Activated T-cell treated with anti-CD3 and anti-CD28 coated beads for 24 hours (primary cell): Measurements from ENCODE around the gene G2E3.
"Not testable (repeated sequence)": the region's sequence is repeated elsewhere in the genome, so short reads cannot be mapped to it uniquely, and the experiment has no call there.

Source experiments
- DNase-seq: peaks from one replicate; pipeline ENCODE4 v3.0.0-alpha.2; 2020; ENCODE audit warnings: low read depth

G2E3 gene, protein sequence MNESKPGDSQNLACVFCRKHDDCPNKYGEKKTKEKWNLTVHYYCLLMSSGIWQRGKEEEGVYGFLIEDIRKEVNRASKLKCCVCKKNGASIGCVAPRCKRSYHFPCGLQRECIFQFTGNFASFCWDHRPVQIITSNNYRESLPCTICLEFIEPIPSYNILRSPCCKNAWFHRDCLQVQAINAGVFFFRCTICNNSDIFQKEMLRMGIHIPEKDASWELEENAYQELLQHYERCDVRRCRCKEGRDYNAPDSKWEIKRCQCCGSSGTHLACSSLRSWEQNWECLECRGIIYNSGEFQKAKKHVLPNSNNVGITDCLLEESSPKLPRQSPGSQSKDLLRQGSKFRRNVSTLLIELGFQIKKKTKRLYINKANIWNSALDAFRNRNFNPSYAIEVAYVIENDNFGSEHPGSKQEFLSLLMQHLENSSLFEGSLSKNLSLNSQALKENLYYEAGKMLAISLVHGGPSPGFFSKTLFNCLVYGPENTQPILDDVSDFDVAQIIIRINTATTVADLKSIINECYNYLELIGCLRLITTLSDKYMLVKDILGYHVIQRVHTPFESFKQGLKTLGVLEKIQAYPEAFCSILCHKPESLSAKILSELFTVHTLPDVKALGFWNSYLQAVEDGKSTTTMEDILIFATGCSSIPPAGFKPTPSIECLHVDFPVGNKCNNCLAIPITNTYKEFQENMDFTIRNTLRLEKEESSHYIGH

DNA sequence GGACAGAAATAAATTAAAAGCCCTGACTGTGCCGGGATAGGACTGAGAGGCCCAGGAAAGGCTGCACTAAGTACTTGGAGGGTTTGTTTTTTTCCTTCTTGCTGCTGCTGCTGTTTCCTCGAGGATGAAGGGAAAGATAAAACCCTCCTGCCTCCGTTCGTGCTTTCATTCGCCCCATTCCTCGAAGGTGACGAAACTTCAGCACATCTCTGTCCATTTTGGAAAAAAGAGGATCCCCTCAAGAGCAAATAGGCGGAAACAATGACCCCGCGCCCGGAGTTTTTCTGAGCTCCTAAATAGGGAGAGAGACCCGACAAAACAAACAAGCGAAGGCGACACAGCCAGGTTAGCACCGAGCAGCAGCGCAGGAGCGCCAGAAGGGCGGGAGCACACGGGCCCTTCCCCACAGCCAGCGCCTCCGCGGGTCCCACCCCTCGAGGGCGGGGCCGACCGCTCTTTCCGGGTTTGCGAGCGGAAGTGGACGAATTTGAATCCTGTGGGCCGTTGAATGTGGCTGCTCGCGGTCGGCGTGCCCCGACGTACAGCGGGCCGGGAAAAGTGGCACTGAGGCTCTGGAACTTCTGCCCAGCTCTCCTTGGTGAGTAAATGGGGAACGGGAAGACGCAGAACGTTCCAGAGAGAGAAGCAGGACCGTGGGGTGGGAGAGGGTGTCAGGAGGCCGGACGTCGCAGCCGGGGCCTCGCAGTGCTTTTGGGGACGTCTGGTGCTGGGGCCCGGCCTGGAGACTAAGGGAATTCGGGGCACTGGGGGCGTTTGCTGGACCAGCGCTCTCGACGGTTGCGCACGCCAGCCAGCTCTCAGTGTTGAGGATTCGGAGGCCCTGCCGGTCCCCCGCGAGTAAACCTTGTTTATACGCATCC lies at the start of gene G2E3:
Gene G2E3, plus strand, starts transcription at position 484 of the 881 bp plus-strand sequence. CDS start 21,922 bp downstream, outside the sequence.
- peak; percentile 87 for DNase-seq

GRCh38 chr14:30517737-30518136 lies 41.2 kb upstream of the G2E3 start:
- no peak for DNase-seq

GRCh38 chr14:30518867-30519560 lies 39.9 kb upstream of the G2E3 start:
- DNase-seq = no peak

DNA sequence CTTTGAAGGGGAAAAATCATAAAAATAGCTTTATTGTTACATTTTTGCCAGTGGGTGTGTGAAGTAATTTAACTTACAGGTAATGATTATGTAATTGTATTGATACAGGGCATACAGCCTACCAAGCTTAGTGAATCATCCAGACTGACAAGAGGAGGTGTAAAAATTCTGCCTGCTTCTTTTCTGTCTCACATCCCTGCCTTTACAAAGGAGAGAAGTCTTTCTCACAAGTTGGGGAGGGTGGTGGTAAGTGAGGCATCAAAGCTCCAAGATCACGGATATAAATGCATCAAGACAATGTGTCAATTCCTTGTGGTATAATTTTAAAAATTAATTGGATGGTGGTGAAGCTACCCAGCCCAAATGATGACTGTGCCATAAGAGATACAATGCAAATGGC lies 39.0 kb upstream of the G2E3 start:
- no peak for DNase-seq

DNA sequence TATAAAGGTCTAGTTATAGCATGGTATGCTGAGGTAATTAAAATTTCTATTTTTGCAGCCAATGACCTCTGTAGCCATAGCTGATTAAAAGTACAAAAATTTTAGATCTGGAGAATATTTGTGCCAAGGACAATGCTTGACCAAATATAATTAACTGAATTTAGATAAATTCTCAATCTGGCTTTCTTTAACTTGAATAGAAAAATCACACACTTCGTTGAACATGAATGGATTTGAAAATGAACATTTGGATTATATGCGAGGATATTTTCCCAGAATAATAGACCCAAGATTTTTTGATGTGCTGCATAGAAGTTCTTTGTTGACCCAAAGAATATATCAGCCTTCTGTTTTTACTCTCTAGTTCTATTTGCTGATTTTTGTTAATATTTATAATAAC lies 38.4 kb upstream of the G2E3 start:
- no peak for DNase-seq

- no peak for DNase-seq
Observed at GRCh38 chr14:30521899-30522736, 36.8 kb upstream of the G2E3 start.

DNA sequence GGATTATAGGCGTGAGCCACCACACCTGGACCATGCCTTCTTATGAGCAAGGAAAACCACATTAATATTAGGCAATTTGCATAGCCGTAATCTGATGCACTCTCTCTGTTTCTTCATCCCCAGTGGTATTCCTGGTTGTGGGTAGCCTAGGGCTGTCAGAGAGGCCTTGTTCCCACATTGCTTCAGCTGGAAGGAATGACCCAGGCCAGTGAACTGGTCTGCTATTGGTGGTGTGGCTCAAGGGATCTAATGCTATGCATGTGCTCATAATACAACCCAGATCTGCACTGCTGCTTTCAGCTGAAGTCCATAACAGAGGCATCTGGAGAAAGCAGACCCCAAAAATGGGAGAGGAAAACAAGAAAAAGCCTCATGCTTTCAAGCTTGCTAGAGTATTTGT lies 33.1 kb upstream of the G2E3 start:
- no peak for DNase-seq

DNA sequence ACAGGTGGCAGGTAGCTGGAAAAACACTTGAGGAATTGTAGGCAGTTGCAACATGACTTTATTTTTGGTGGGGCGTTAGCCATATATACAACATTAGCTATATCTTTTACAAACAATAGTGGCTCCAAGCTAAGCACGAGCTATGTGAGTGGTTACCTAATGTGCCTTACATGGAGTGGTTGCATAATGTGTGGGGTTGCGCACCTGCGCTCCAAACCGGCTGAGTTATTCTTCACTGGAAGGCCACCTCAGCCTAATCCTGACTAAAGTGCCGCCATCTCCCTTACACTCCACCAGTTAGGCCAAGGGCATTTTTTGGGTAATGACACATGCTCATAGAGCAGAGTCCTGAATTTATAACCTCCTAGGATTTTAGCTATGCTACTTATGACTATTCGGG lies 31.8 kb upstream of the G2E3 start:
- no peak for DNase-seq

GRCh38 chr14:30528119-30528518 lies 30.8 kb upstream of the G2E3 start:
- DNase-seq = no peak

GRCh38 chr14:30528778-30529642 lies 29.9 kb upstream of the G2E3 start:
- no peak for DNase-seq

GRCh38 chr14:30532264-30532663 lies 26.7 kb upstream of the G2E3 start:
- DNase-seq = no peak

DNA sequence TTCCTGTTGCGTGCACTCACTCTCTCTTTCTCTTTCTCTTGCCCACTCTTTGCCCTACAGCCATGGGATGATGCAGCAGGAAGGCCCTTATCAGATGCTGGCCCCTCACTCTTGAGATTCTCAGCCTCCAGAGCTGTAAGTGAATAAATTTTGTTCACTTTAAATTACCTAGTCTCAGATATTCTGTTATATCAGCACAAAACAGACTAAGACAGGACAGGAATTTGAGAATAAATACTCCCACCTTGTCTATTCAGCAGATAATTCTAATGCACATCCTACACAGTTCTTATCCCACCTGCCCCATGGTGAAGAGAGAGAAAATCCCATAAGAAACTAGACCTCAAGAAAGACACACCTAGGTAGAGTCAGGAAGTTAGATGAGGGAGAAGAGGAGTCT lies 25.8 kb upstream of the G2E3 start:
- no peak for DNase-seq

DNA sequence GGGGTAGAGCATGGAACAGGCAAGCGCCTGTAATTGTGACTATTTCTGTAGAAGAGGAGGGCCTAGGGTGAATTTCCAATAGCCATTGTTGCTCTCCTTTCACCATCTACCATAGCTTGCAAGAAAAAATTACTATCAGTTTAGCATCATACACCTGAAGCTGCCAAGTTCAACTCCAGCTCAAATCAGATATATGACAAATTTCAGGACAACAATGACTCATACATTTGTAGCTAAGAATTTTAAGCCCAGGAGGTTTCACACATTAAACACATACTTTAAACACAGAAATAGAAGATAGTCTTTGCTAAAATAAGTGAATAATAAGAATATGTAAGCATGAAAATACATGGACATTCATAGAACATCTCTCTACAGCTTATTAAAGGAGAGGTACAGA lies 17.6 kb upstream of the G2E3 start:
- no peak for DNase-seq

- DNase-seq = not testable (repeated sequence)
Observed at GRCh38 chr14:30546735-30547134, 12.2 kb upstream of the G2E3 start.

GRCh38 chr14:30547388-30548048 lies 11.4 kb upstream of the G2E3 start:
- no peak for DNase-seq

- no peak for DNase-seq
Observed at GRCh38 chr14:30550335-30550734, 8.6 kb upstream of the G2E3 start.

- no peak for DNase-seq
Observed at GRCh38 chr14:30551460-30551859, 7.5 kb upstream of the G2E3 start.

- no peak for DNase-seq
Observed at GRCh38 chr14:30553311-30553989, 5.5 kb upstream of the G2E3 start.

GRCh38 chr14:30558362-30558674 lies 640 bp upstream of the G2E3 start:
- no peak for DNase-seq
